GM23248 (cell line): ENCODE measurements around the gene MYOG.

Experiments used
- EZH2 ChIP-seq: fragments of 200-600 bp; sonication (generic); IDR thresholded peaks from 2 replicates; pipeline ENCODE4 v1.6.1; 2018; ENCODE audit warnings: antibody characterized with exemption, mild to moderate bottlenecking; ENCODE audit not compliant: insufficient read depth, poor library complexity, severe bottlenecking
- EZH2phosphoT487 ChIP-seq: fragments of 200-600 bp; sonication (generic); IDR thresholded peaks from 2 replicates; pipeline ENCODE4 v1.6.1; 2018; ENCODE audit warnings: antibody characterized with exemption, moderate library complexity, mild to moderate bottlenecking, low read depth; ENCODE audit not compliant: insufficient read depth

DNA sequence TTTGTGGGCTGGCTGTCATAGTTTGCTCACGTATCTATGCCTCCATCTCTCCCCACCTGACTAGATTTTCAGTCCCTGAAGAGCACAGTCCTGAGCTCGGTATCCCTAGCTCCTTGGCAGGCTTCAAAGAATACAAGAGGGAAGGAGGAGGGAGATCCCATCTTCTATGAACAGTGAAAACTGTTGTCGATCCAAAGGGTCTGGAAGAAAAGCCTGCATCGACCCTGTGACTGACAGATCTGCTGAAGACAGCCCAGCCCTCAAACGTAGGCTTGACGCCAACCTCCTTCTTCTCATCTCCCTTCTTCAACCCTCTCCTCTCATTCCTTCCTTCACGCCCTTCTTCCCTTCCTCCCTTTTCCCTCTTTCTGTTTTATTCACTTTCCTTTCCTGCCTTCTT, 28.4 kb upstream of the MYOG start:
- no peak for TF ChIP-seq EZH2
- TF ChIP-seq EZH2phosphoT487: no peak
